Uterus (tissue), 4 donors: ENCODE results near the gene IGF2BP2. TPM values are rescaled to one million over a fixed set of nuclear protein-coding genes. Genes with fewer than 3 reads are reported as not detected.
"Not testable (repeated sequence)": the region's sequence is repeated elsewhere in the genome, so short reads cannot be mapped to it uniquely, and the experiment has no call there.

Experiments used
- DNase-seq, 2 donors: peaks; one replicate each; pipeline ENCODE4 v3.0.0-alpha.2; 2019 to 2020
- H3K27ac ChIP-seq, 2 donors: fragments of 200-600 bp; sonication (generic); 1 replicate in 1 of 2; 2 replicates in 1 of 2; pipeline ENCODE4 v1.5.1; 2016 to 2018
- H3K27me3 ChIP-seq, 2 donors: fragments of 200-600 bp; sonication (generic); one replicate each; pipeline ENCODE4 v1.5.1; 2018 to 2019; ENCODE audit warnings: control low read depth in 1 of 2
- H3K36me3 ChIP-seq, 2 donors: fragments of 200-600 bp; sonication (generic); one replicate each; pipeline ENCODE4 v1.5.1; 2019; ENCODE audit warnings: control low read depth in 1 of 2
- H3K4me1 ChIP-seq, 2 donors: fragments of 200-600 bp; sonication (generic); one replicate each; pipeline ENCODE4 v1.5.1; 2018 to 2019; ENCODE audit warnings: control low read depth in 1 of 2
- H3K4me3 ChIP-seq, 2 donors: fragments of 200-600 bp; sonication (generic); 1 replicate in 1 of 2; 2 replicates in 1 of 2; pipeline ENCODE4 v1.5.1; 2018 to 2019; ENCODE audit warnings: mild to moderate bottlenecking in 1 of 2
- H3K9me3 ChIP-seq, 2 donors: fragments of 200-600 bp; sonication (generic); one replicate each; pipeline ENCODE4 v1.5.1; 2019; ENCODE audit warnings: control low read depth in 1 of 2
- POLR2A ChIP-seq, 2 donors: fragments of 450-650 bp; IDR thresholded peaks; one replicate each; pipeline ENCODE4 v1.6.1; 2016; ENCODE audit warnings: antibody characterized with exemption in 2 of 2, mild to moderate bottlenecking in 1 of 2, moderate library complexity in 1 of 2
- intact Hi-C: fragments of 100-400 bp; cut with DNase I; formaldehyde crosslinking; loops from one replicate; pipeline ENCODE4 v1.15.1; 2023; ENCODE audit warnings: low total_unique reads
- total RNA-seq, 4 donors: library from RNA; depleted of rRNA in 3 of 4; stranded (reverse); fragments of >200 nt in 3 of 4; gene quantifications; one replicate each; pipeline versions ENCODE4 v1.1.0 to v1.2.4, GENCODE V29; 2014 to 2023
- TF ChIP-seq, protein P1 (sequence below), 4 experiments: fragments of 200-600 bp in 2 of 4; fragments of 450-650 bp in 2 of 4; sonication (generic) in 2 of 4; IDR thresholded peaks; one replicate each; pipeline ENCODE4 v1.5.1; 2016 to 2019; ENCODE audit warnings: antibody characterized with exemption in 4 of 4, mild to moderate bottlenecking in 2 of 4, moderate library complexity in 1 of 4
- donor health status: DM: yes; HTN: yes; CAD: no.

The IGF2BP2 gene
- total RNA-seq, 4 donors from 2014 or later, result 2.9 to 65.6 (median 13.1) TPM

DNA sequence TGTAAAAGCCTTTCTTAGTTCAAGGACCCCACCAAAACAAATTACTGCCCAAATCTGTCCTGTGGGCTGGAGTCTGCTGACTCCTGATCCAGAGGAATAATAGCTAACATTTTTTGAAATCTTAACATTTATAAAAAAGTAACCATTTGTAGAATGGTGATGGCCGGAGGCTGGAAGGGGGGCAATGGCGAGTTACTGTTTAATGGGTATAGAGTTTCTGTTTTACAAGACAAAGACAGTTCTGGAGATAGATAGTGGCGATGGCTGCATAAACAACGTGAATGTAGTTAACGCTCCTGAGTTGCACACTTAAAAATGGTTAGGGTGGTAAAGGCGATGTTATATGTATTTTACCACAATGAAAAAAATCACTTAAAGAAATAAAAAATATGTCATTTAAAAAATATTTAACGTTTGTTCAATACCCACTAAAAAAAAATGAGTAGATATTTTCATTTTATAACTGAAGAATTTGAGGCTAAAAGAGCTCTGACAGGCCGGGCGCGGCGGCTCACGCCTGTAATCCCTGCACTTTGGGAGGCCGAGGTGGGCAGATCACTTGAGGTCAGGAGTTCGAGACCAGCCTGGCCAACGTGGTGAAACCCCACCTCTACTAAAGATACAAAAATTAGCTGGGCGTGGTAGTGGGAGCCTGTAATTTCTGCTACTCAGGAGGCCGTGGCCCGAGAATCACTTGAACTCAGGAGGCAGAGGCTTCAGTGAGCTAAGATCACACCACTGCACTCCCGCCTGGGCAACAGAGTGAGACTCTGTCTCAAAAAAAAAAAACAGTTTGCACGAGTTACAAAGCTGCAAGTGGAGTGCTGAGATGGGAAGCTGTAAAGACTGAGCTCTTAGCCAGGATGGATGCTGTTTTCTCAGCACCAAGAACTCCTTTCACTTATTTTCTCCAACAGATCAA is 37.6 kb downstream of the IGF2BP2 start:
- no peak for DNase-seq
- H3K27me3 ChIP-seq, result no peaks in the 10 kb centered on the region
- intact Hi-C loops, result no loop called here
- no peaks in the 10 kb centered on the region for H3K36me3 ChIP-seq
- no peak overlapping the region for H3K4me3 ChIP-seq
- H3K4me1 ChIP-seq, result no peaks in the 10 kb centered on the region
- no peaks in the 10 kb centered on the region for H3K9me3 ChIP-seq
- no peak overlapping the region for H3K27ac ChIP-seq
- no peak for TF ChIP-seq POLR2A (IDR thresholded peaks at IDR 0.05)
- TF ChIP-seq, protein P1, sequence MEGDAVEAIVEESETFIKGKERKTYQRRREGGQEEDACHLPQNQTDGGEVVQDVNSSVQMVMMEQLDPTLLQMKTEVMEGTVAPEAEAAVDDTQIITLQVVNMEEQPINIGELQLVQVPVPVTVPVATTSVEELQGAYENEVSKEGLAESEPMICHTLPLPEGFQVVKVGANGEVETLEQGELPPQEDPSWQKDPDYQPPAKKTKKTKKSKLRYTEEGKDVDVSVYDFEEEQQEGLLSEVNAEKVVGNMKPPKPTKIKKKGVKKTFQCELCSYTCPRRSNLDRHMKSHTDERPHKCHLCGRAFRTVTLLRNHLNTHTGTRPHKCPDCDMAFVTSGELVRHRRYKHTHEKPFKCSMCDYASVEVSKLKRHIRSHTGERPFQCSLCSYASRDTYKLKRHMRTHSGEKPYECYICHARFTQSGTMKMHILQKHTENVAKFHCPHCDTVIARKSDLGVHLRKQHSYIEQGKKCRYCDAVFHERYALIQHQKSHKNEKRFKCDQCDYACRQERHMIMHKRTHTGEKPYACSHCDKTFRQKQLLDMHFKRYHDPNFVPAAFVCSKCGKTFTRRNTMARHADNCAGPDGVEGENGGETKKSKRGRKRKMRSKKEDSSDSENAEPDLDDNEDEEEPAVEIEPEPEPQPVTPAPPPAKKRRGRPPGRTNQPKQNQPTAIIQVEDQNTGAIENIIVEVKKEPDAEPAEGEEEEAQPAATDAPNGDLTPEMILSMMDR (IDR thresholded peaks at IDR 0.05), result no peak

DNA sequence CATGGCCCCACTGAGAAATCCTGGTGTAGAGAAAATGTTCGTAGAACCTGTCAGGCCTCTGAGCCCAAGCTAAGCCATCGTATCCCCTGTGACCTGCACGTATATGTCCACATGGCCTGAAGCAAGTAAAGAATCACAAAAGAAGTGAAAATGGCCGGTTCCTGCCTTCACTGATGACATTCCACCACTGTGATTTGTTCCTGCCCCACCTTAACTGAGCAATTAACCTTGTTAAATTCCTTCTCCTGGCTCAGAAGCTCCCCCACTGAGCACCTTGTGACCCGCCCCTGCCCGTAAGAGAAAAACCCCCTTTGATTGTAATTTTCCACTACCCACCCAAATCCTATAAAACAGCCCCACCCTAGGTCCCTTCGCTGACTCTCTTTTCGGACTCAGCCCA is 38.6 kb downstream of the IGF2BP2 start:
- intact Hi-C loops, DNase-seq, H3K36me3 ChIP-seq, H3K27ac ChIP-seq, H3K9me3 ChIP-seq, H3K4me3 ChIP-seq, H3K4me1 ChIP-seq, H3K27me3 ChIP-seq: not testable (repeated sequence)

DNA sequence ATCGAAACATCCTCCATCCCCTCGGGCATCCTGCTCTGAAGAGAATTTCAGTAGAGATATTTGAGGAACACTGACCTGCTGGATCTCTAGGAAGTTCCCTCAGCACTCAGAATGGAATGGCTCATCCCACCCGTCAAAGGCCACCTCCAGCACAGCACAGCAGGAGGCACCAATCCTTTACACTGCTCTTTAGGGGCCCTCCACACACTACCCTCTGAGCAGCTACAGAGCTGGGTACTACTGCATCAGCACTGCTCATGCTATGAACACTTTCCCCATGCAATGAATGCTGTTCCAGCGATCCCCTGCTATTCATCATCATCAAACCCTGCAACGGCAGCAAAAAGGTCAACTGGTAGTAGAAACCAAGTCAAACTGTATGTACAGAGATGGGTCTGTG is 40.5 kb downstream of the IGF2BP2 start:
- Histone ChIP-seq H3K27ac (no peak overlapping the region), H3K4me1 (no peaks in the 10 kb centered on the region), H3K9me3 (no peaks in the 10 kb centered on the region), H3K4me3 (no peak overlapping the region), H3K27me3 (no peaks in the 10 kb centered on the region), H3K36me3 (no peaks in the 10 kb centered on the region)
- TF ChIP-seq, protein P1 (IDR thresholded peaks at IDR 0.05), result no peak
- no peak for TF ChIP-seq POLR2A (IDR thresholded peaks at IDR 0.05)
- intact Hi-C loops, result no loop called here
- no peak for DNase-seq

DNA sequence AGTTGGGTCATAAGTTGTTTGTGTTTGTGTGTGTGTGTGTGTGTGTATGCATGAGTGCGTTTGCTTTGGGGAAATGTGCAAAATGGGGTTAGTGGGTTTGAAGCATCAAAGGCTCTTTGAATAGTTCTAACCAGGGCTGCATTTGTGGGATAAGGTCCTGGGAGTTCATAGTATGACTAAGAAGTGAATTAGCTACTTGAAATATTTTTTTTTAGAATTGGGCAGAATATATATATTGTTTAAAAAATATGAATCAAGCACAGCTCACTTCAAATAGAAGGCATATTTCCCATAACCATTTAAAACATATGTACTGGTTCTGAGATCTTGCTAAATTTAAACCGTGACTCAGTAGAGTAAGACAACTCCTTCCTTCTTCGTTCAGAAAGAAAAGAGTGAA is 43.1 kb downstream of the IGF2BP2 start:
- intact Hi-C loops, result no loop called here
- H3K4me1 ChIP-seq, result no peaks in the 10 kb centered on the region
- H3K27me3 ChIP-seq, result no peaks in the 10 kb centered on the region
- no peak overlapping the region for H3K4me3 ChIP-seq
- H3K27ac ChIP-seq, result no peak overlapping the region
- no peaks in the 10 kb centered on the region for H3K9me3 ChIP-seq
- no peak for DNase-seq
- no peaks in the 10 kb centered on the region for H3K36me3 ChIP-seq
- no peak for TF ChIP-seq POLR2A (IDR thresholded peaks at IDR 0.05)
- TF ChIP-seq, protein P1 (IDR thresholded peaks at IDR 0.05), result no peak

DNA sequence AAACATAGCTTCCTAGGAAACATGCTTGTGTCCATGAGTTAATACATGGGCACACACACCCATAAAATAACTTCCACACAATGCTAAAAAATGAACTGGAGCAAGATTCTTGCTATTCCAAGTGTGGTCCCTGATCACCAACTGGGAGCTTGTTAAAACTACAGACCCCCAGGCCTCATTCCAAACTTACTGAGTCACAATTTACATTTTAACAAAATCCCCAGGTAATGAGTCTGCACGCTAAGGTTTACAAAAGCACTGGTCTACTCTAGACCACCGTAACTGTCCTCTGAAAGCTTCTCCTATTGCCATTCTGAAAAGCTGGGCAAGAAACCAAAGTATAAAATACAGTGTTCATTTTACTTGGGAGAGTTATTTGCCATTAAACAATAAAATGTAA is 45.4 kb downstream of the IGF2BP2 start:
- TF ChIP-seq POLR2A (IDR thresholded peaks at IDR 0.05), result no peak
- TF ChIP-seq, protein P1 (IDR thresholded peaks at IDR 0.05), result no peak
- H3K4me1 ChIP-seq, result no peaks in the 10 kb centered on the region
- no peaks in the 10 kb centered on the region for H3K27me3 ChIP-seq
- H3K36me3 ChIP-seq, result no peaks in the 10 kb centered on the region
- H3K4me3 ChIP-seq, result no peak overlapping the region
- no peaks in the 10 kb centered on the region for H3K9me3 ChIP-seq
- no peak for DNase-seq
- intact Hi-C loops, result no loop called here
- no peak overlapping the region for H3K27ac ChIP-seq
